GM19372 (cell line): ENCODE results near the gene ANKRD13C.

Source experiments
- ATAC-seq: cut with Tn5 transposase; IDR thresholded peaks from one replicate; pipeline ENCODE4 v1.9.1; 2021; ENCODE audit warnings: mild to moderate bottlenecking, low read depth, moderate library complexity; ENCODE audit not compliant: unreplicated experiment

Gene ANKRD13C

GRCh38 chr1:70222716-70223235, 131.7 kb downstream of the ANKRD13C start:
- no peak for ATAC-seq

DNA sequence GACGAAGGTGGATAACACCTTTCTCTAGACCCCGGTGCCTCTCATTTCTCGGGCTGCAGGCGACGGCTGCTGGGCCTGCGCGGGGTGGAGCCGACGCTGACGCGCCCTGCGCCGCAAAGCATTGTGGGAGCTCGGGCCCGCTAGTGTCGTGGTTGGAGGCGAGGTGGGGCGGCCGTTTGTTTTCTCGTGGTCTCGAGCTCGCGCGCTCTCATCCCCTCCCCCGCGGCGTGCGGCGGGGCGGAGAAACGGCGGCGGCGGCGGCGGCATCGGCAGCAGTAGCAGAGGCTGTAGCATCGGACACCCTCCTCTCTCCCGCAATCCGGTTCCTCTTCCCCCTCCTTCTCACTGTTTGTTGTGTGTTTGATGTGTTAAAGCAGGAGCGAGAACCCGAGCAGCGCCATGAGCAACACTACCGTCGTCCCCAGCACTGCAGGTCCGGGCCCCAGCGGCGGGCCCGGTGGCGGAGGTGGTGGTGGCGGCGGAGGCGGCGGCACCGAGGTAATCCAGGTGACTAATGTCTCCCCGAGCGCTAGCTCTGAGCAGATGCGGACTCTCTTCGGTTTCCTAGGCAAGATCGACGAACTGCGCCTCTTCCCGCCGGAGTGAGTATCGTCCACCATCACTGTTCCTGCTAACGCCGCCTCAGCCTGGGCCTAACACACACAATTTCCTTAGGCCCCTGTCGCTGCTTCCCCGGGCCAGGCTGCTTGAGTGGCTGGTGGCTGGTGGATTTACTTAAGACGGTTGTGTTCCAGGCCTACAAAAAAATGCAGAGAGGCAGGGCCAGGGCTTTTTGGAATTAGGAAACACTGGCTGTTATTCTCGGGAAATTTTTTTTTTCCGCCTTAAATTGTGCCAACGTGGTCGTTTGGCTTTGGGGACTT, 133.0 kb downstream of the ANKRD13C start, which contains the start of gene SRSF11:
TSS of gene SRSF11 (plus strand) at position 143 of the 884 bp plus-strand sequence. CDS start at position 400, 257 bp downstream.
- peak; percentile 97 for ATAC-seq

GRCh38 chr1:70220517-70221237, 133.8 kb downstream of the ANKRD13C start:
- peak; percentile 5 for ATAC-seq

- no peak for ATAC-seq
Measured at GRCh38 chr1:70220015-70220414, 134.5 kb downstream of the ANKRD13C start.

- no peak for ATAC-seq
Measured at GRCh38 chr1:70211541-70211940, 143.0 kb downstream of the ANKRD13C start.

DNA sequence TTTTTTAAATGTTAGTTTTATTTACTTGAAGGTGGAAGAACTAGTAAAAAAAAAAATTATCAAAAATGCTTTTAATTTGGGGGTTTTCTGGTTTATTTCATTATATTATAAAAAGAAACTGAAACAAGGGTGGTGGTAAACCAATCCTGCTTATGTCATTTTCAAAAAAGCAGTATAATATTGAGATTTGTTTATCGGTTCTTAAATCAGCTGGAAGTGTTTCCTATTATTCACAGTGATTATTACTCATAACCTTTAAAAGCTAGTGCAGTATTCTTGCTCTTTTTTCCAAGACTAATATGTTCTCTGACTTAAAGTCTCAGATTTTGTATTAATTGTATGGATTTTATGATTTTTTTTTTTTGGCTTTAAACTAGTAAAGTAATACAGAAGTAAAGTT, 143.7 kb downstream of the ANKRD13C start:
- ATAC-seq = no peak
